GM04503 (cell line): Measurements from ENCODE around the gene SEM1.
"Not testable (repeated sequence)": the region's sequence is repeated elsewhere in the genome, so short reads cannot be mapped to it uniquely, and the experiment has no call there.

Source experiments
- DNase-seq: peaks from one replicate; pipeline ENCODE4 v3.0.0-alpha.2; 2012; ENCODE audit warnings: low read depth

Gene SEM1

DNA sequence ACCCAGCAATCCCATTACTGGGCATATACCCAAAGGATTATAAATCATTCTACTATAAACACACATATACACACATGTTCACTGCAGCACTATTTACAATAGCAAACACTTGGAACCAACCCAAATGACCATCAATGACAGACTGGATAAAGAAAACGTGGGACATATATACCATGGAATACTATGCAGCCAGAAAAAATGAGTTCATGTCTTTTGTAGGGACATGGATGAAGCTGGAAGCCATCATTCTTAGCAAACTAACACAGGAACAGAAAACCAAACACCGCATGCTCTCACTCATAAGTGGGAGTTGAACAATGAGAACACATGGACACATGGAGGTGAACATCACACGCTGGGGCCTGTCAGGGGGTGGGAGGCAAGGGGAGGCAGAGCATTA is 47.5 kb downstream of the SEM1 start:
- not testable (repeated sequence) for DNase-seq

DNA sequence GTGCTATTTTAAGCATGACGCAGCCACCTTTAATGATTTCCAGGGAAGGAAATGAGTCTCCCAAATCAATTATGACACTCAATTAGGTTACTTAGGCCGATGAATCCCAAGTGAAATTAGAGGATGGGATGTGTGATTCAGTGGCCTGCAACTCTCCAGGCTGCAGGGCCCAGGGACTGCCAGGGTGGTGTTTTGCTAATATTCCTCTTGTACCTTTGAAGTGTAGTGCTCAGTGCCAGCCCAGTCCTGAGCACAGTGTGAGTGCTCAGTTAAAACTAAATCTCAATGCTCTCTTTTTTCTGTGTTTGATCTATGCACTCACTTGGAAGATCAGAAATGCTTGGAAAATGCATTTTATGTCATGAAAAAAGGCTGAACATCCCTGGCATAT is 51.6 kb downstream of the SEM1 start:
- no peak for DNase-seq

DNA sequence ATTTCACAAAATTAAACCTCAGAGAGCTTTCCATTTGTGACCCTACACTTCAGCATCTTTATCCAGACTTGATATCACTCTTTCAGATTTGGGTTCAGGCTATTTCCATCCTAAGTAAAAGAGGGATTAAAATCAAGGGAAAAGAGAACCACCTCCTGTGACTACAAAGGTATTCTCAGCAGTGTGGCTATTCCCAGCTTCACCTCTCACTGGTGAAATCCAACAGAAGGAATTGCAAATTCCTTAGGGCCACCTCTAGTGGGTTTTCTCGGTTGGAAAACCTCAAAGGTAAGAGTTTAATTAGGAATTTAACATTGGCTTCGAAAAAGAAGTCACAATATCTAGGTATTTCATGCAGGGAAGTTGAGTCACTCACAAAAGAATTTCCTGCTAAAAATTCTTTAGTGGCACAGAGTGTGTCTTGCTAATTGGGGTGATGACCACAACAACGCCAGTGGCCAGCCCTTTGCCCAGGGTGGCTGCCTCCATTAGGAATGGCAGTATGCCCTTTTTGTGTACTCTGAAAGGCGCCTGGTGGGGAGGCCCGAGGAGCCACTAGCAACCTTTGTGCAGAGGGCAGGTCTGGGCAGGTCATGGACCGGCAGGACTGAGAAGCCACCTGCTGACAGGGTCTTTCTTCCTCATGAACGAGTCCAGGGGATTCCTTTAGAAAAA is 52.2 kb downstream of the SEM1 start:
- DNase-seq = no peak

DNA sequence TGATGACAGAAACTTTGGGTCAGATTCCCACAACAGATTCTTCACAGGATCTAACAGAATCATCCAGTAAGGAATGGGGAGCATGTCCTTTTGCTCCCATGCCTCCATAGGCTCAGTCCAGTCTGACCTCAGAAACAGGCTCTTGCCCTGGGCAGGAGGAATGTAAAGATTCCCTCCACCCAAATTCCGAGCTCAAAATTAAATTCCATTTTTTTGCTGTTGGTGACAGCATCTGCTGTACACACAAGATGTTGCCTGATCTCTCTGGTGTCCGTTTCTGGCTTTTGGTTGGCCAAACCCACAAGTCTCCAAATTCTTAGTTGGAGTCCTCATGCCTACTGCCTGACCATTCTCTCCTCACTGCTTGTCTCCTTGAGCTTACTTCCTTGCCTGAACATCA is 53.7 kb downstream of the SEM1 start:
- DNase-seq = no peak

DNA sequence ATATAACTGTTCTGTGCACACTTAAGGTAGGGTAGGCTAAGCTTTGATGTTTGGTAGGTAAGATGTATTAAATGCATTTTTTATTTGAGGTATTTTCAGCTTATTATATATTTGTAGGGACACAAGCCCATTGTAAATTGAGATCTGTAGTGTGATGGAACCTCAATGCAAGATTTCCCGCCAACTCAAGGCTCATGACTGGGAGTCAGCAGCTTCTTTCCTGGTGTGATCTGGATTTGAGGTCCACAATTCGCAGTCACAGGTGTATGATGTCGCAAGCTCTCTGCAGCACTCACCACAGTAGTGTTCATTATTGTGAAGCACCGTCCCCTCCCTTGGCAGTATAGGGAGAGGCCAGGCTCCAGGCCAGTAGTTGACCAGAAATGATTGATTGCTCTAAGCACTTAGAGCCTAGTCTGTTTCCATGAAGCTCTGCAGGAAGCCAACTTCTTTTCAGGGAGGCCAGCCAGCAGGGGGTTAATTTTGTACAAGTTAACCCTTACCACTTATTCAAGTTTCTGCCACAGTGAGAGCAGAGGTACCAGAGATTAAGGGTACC is 54.9 kb downstream of the SEM1 start:
- no peak for DNase-seq

DNA sequence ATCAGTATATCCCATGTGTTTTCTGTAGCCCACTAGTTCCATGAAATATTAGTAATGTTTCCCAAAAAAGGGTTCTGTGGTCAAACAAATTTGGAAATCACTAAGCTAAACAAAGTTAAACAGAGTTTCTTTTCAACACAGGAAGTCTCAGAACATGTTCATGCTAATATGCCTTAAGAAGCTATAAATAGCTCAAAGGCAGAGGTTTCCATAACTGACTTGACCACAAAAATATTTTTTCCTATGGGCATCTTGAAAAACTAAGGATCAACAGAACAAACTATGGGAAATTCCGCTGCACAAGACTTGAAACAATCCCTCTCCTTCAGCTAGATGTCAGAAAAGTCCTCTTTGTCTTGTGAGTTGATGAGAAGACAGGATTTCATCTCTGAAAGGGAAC is 59.7 kb downstream of the SEM1 start:
- DNase-seq = peak; percentile 6

DNA sequence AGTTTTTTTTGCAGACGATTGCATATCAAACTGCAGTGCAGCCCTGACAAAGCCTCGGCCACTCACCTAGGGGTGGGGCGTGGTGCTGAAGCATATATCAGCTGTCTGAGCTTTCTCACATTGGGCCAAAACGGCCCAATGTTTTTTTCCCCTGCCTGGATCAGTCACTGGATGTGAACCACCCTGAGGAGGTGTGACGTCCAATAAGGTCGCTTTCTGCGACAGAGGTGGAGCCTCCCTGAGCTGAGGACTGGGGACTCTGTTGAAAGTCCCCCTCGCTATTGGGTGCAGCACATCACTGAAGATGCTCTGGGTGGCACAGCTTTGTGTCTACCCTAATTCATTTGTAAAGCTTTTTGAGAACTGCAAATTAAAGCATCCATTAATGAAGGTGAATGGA is 60.9 kb downstream of the SEM1 start:
- no peak for DNase-seq

DNA sequence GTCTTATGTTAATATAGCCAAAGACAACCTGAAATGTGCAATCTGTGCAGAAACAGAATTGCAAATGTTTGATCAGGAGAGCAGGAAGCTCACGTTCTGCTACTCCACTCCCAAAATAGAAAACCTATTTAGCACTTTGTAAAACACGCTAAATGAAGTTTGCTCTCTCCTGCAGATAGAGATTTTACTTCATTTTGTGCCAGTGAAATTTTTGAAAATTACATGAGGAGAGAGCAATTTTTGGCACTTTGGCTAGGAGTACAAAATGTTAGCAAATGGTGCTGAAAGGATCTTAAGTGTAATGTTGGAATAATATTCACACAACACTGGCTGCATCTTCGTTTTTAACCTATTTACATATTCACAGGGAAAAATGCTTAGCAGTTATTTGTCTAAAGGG is 61.9 kb downstream of the SEM1 start:
- DNase-seq = no peak

DNA sequence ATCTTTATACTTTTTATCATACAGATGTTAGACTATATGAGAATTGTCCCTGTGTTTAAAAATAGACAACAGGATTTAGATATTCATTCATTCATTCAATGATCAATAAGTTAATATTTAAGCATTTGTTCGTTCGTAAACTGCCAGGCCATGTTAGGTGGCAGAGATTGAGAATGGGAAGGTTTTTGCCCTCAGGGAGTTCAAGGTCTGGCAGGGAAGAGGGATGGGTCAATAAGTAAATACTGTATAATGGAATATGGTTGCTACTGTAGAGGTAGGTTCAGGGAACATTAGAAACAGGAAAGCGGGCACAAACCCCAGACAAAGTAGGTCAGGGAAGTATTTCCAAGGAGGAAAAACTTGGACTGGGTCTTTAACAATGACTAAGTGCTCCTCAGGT is 64.6 kb downstream of the SEM1 start:
- DNase-seq = no peak

DNA sequence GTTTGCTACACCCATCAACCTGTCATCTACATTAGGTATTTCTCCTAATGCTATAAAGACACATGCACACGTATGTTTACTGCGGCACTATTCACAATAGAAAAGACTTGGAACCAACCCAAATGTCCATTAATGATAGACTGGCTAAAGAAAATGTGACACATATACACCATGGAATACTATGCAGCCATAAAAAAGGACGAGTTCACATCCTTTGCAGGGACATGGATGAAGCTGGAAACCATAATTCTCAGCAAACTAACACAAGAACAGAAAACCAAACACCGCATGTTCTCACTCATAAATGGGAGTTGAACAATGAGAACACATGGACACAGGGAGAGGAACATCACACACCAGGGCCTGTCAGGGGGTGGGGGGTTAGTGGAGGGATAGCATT is 66.2 kb downstream of the SEM1 start:
- DNase-seq = not testable (repeated sequence)

DNA sequence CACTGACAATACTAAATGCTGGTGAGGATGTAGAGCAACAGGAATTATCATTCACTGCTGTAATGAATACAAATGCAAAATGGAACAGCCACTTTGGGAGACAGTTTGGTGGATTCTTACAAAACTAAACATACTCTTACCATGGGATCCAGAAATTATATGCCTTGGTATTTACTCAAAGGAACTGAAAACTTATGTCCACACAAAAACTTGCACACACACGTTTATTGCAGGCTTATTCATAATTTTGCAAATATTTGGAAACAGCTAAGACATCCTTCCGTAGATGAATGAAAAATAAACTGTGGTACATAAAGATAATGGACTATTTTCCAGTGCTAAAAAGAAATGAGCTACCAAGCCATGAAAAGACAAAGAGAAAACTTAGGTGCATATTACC is 69.6 kb downstream of the SEM1 start:
- DNase-seq = no peak
